HEK293 (cell line): ENCODE measurements around the gene ACKR3.

Experiments used
- CTCF ChIA-PET: fragments of 350-600 bp; formaldehyde crosslinking; extraction: SDS; loops from one replicate; lab custom pipeline; 2021; ENCODE audit warnings: antibody characterized with exemption; lab: Yijun Ruan, JAX
- POLR2A ChIA-PET: fragments of 300-600 bp; formaldehyde crosslinking; extraction: SDS; loops from one replicate; lab custom pipeline; 2020; ENCODE audit warnings: antibody characterized with exemption, inconsistent platforms; lab: Yijun Ruan, JAX
- H3K27ac ChIP-seq: fragments of 200-500 bp; sonication (Bioruptor generic); 2 replicates; pipeline ENCODE4 v1.5.1; 2014; ENCODE audit warnings: low read depth, low read length, control low read depth, inconsistent platforms; ENCODE audit errors: extremely low read depth
- H3K36me3 ChIP-seq, 2 experiments: fragments of 200-500 bp in 1 of 2; sonication (Bioruptor generic) in 1 of 2; 1 replicate in 1 of 2; 2 replicates in 1 of 2; pipeline ENCODE4 v1.5.1; 2014 to 2017; ENCODE audit warnings: inconsistent platforms in 2 of 2, low read length in 2 of 2; ENCODE audit not compliant: control insufficient read depth in 2 of 2, insufficient read depth in 1 of 2
- H3K4me1 ChIP-seq: fragments of 200-500 bp; sonication (Bioruptor generic); 2 replicates; pipeline ENCODE4 v1.5.1; 2014; ENCODE audit warnings: mild to moderate bottlenecking, low read length, inconsistent platforms; ENCODE audit not compliant: control insufficient read depth, insufficient read depth
- H3K4me3 ChIP-seq: 2 replicates; pipeline ENCODE4 v1.5.1; 2011; ENCODE audit warnings: low read depth, mild to moderate bottlenecking, control low read depth, low read length, moderate library complexity
- H3K9me3 ChIP-seq: fragments of 200-500 bp; sonication (Bioruptor generic); 2 replicates; pipeline ENCODE4 v1.5.1; 2014; ENCODE audit warnings: low read depth, low read length, inconsistent platforms; ENCODE audit not compliant: control insufficient read depth, insufficient read depth
- KLF16 ChIP-seq: fragments of 450-650 bp; formaldehyde crosslinking; IDR thresholded peaks from 2 replicates; pipeline ENCODE4 v1.5.1; 2017; ENCODE audit warnings: missing biosample characterization, missing genetic modification characterization
- PRDM1 ChIP-seq: fragments of 450-650 bp; formaldehyde crosslinking; IDR thresholded peaks from 2 replicates; pipeline ENCODE4; 2016; ENCODE audit warnings: missing biosample characterization, missing genetic modification characterization
- SETDB1 ChIP-seq: IDR thresholded peaks from one replicate; pipeline ENCODE4 v1.6.1; 2017; ENCODE audit warnings: mild to moderate bottlenecking, low read length, moderate library complexity, mixed read lengths; ENCODE audit not compliant: insufficient read length
- ZEB2 ChIP-seq: fragments of 450-650 bp; formaldehyde crosslinking; IDR thresholded peaks from 2 replicates; pipeline ENCODE4 v1.5.1; 2016; ENCODE audit warnings: missing biosample characterization, missing genetic modification characterization
- ZFP37 ChIP-seq: fragments of 450-650 bp; formaldehyde crosslinking; IDR thresholded peaks from 2 replicates; pipeline ENCODE4 v1.5.1; 2016; ENCODE audit warnings: missing biosample characterization, missing genetic modification characterization
- ZNF155 ChIP-seq: fragments of 450-650 bp; formaldehyde crosslinking; IDR thresholded peaks from 2 replicates; pipeline ENCODE4 v1.5.1; 2016; ENCODE audit warnings: missing biosample characterization, missing genetic modification characterization
- ZNF223 ChIP-seq: fragments of 450-650 bp; formaldehyde crosslinking; IDR thresholded peaks from 2 replicates; pipeline ENCODE4 v1.5.1; 2016; ENCODE audit warnings: missing biosample characterization, missing genetic modification characterization
- ZNF341 ChIP-seq: fragments of 450-650 bp; formaldehyde crosslinking; IDR thresholded peaks from 2 replicates; pipeline ENCODE4; 2016; ENCODE audit warnings: low read depth, missing biosample characterization, missing genetic modification characterization
- ZNF350 ChIP-seq: fragments of 450-650 bp; formaldehyde crosslinking; IDR thresholded peaks from 2 replicates; pipeline ENCODE4 v1.5.0; 2017; ENCODE audit warnings: missing biosample characterization, mild to moderate bottlenecking, missing genetic modification characterization
- ZNF366 ChIP-seq: fragments of 450-650 bp; formaldehyde crosslinking; conservative IDR thresholded peaks from 2 replicates; pipeline ENCODE4 v1.5.1; 2016; ENCODE audit warnings: missing biosample characterization, missing genetic modification characterization
- ZNF391 ChIP-seq: fragments of 450-650 bp; formaldehyde crosslinking; IDR thresholded peaks from 2 replicates; pipeline ENCODE4 v1.5.1; 2016; ENCODE audit warnings: low read depth, missing biosample characterization, missing genetic modification characterization, borderline replicate concordance
- ZNF768 ChIP-seq: fragments of 450-650 bp; formaldehyde crosslinking; IDR thresholded peaks from 2 replicates; pipeline ENCODE4 v1.5.1; 2018; ENCODE audit warnings: missing biosample characterization, mild to moderate bottlenecking, missing genetic modification characterization
- ZSCAN16 ChIP-seq: fragments of 450-650 bp; formaldehyde crosslinking; IDR thresholded peaks from 2 replicates; pipeline ENCODE4 v1.5.1; 2016; ENCODE audit warnings: missing biosample characterization, missing genetic modification characterization
- ZSCAN23 ChIP-seq: fragments of 450-650 bp; formaldehyde crosslinking; IDR thresholded peaks from 2 replicates; pipeline ENCODE4 v1.5.1; 2016; ENCODE audit warnings: missing biosample characterization, missing genetic modification characterization
- TF ChIP-seq, protein P1 (sequence below): IDR thresholded peaks from 2 replicates; pipeline ENCODE4 v1.6.1; 2011; ENCODE audit warnings: mild to moderate bottlenecking, low read depth, low read length, borderline replicate concordance
- TF ChIP-seq, protein P2 (sequence below): fragments of 450-650 bp; formaldehyde crosslinking; IDR thresholded peaks from 2 replicates; pipeline ENCODE4 v1.5.0; 2017; ENCODE audit warnings: missing biosample characterization, missing genetic modification characterization, borderline replicate concordance

ACKR3 gene

DNA sequence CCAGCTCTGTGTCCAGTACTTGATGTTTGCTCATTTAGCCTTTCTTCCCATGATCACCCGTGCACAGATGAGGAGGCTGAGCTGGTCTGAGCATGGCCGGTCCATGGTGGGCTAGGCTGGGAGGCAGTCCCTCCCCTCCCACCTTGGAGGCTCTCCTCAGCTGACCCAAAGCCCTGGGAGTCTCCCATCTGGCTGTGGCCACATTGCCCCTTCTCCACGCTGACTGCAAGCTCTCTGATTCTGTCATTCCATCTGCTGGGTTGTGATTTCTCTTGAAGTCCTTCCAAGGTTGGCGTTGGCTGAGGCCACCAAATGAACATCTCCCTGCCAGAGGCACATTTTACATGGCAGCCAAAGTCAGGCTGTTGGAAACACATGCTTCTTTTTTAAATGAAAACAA lies 44.0 kb downstream of the ACKR3 start:
- ChIA-PET POLR2A (no interaction called here), CTCF (interaction anchor here (0.7 kb wide), 1 partner anchor 261 kb away, joined by 3 read pairs; no protein-coding TSS in a partner anchor)
- no peaks in the 10 kb centered on the region for H3K9me3 ChIP-seq
- H3K36me3 ChIP-seq: no peaks in the 10 kb centered on the region
- H3K27ac ChIP-seq: no peak overlapping the region
- TF ChIP-seq ZNF350 (tag by site-specific recombination): no peak
- no peaks in the 10 kb centered on the region for H3K4me1 ChIP-seq
- H3K4me3 ChIP-seq: no peak overlapping the region

DNA sequence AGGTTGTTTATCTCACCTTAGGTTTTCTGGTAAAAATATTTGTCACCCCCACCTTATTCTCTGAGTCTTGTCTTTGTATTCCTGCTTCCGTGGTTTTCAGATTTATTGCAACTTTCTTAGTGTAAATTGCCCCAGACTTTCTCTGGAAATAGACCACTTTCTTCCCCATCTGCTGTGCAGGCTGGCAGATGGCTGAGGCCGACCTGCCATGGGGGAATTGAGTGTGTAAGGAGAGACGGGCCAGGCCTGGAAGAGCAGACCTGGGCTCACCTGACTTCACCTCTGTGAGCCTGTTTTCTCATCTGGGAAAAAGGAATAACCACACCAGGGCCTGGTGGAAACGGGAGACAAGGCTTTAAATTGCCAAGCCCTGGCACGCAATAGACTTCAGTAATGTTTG lies 44.9 kb downstream of the ACKR3 start:
- TF ChIP-seq ZNF223 (tag by site-specific recombination): no peak
- TF ChIP-seq, protein P1, sequence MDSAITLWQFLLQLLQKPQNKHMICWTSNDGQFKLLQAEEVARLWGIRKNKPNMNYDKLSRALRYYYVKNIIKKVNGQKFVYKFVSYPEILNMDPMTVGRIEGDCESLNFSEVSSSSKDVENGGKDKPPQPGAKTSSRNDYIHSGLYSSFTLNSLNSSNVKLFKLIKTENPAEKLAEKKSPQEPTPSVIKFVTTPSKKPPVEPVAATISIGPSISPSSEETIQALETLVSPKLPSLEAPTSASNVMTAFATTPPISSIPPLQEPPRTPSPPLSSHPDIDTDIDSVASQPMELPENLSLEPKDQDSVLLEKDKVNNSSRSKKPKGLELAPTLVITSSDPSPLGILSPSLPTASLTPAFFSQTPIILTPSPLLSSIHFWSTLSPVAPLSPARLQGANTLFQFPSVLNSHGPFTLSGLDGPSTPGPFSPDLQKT: no peak
- Histone ChIP-seq H3K4me3 (no peak overlapping the region), H3K36me3 (no peaks in the 10 kb centered on the region), H3K27ac (no peak overlapping the region), H3K9me3 (no peaks in the 10 kb centered on the region), H3K4me1 (no peaks in the 10 kb centered on the region)
- CTCF ChIA-PET: no interaction called here
- POLR2A ChIA-PET: no interaction called here

DNA sequence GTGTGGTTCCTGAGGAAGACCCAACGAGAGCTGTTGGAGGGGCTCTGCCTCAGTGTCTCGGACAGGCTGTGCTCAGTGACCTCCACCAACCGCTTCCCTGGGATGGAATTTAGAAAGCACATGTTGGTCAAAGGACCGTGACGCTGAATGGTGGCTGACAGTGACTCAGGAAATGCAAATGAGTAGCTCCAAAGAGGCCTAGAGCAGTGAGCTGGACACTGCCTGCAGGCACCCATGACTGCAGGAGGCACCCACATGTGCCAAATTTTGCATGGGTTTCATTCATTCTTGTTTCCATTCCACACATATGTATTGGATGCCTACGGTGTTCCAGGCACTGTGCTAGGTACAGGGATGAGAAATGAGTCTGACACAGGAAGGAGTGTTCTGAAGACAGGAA lies 46.4 kb downstream of the ACKR3 start:
- POLR2A ChIA-PET: no interaction called here
- H3K36me3 ChIP-seq: no peaks in the 10 kb centered on the region

DNA sequence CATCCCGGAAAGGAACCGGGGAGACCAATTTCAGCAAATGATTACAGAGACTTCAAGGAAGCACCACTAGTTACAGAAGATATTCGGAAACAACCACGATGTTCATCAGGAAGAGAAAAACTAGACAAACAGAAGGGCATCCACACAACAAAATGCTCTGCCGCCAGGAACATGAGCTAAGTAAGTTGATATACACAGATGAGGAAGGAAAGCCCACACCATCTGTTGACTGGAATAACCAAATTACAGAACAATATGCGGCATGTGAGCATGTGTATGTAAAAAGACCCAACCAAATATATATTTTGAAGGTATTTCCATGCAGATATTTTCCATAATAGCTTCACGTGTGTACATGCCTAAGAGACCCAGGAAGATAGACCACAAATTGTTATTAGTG lies 47.0 kb downstream of the ACKR3 start:
- Histone ChIP-seq H3K4me1 (no peaks in the 10 kb centered on the region), H3K9me3 (no peaks in the 10 kb centered on the region), H3K4me3 (no peak overlapping the region), H3K27ac (no peak overlapping the region), H3K36me3 (no peaks in the 10 kb centered on the region)
- POLR2A ChIA-PET: no interaction called here
- TF ChIP-seq ZNF341 (no peak), ZNF366 (no peak)
- CTCF ChIA-PET: no interaction called here

More for the DNA sequence above, 46.4 kb downstream of the ACKR3 start:
- H3K4me1 ChIP-seq: no peaks in the 10 kb centered on the region
- no peak overlapping the region for H3K4me3 ChIP-seq
- H3K27ac ChIP-seq: no peak overlapping the region
- H3K9me3 ChIP-seq: no peaks in the 10 kb centered on the region
- CTCF ChIA-PET: no interaction called here
- no peak for TF ChIP-seq ZNF768 (tag by site-specific recombination)
- no peak for TF ChIP-seq KLF16 (tag by site-specific recombination)
- TF ChIP-seq ZEB2 (tag by site-specific recombination): no peak
- TF ChIP-seq ZFP37 (tag by site-specific recombination): no peak
- TF ChIP-seq ZNF341: no peak
- TF ChIP-seq ZNF366: no peak
- TF ChIP-seq PRDM1 (tag by site-specific recombination): no peak
- no peak for TF ChIP-seq ZNF391 (tag by site-specific recombination)
- TF ChIP-seq SETDB1: no peak
- no peak for TF ChIP-seq ZSCAN23 (tag by site-specific recombination)
- no peak for TF ChIP-seq ZNF155 (tag by site-specific recombination)
- TF ChIP-seq ZSCAN16 (tag by site-specific recombination): no peak
- TF ChIP-seq, protein P2, sequence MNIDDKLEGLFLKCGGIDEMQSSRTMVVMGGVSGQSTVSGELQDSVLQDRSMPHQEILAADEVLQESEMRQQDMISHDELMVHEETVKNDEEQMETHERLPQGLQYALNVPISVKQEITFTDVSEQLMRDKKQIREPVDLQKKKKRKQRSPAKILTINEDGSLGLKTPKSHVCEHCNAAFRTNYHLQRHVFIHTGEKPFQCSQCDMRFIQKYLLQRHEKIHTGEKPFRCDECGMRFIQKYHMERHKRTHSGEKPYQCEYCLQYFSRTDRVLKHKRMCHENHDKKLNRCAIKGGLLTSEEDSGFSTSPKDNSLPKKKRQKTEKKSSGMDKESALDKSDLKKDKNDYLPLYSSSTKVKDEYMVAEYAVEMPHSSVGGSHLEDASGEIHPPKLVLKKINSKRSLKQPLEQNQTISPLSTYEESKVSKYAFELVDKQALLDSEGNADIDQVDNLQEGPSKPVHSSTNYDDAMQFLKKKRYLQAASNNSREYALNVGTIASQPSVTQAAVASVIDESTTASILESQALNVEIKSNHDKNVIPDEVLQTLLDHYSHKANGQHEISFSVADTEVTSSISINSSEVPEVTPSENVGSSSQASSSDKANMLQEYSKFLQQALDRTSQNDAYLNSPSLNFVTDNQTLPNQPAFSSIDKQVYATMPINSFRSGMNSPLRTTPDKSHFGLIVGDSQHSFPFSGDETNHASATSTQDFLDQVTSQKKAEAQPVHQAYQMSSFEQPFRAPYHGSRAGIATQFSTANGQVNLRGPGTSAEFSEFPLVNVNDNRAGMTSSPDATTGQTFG: no peak
